HepG2 (cell line): ENCODE results near the gene ANO3.

Experiments
- CTCF ChIP-seq: sonication (generic); formaldehyde crosslinking; IDR thresholded peaks from 2 replicates; pipeline ENCODE4 v1.5.0; 2020; ENCODE audit warnings: mild to moderate bottlenecking, missing genetic modification reagents, moderate library complexity
- RFX5 ChIP-seq: IDR thresholded peaks from 2 replicates; pipeline ENCODE4 v1.6.1; 2011; ENCODE audit warnings: low read depth, low read length, improper control_type of control experiment
- SMARCC2 ChIP-seq: fragments of 450-650 bp; IDR thresholded peaks from 2 replicates; pipeline ENCODE4 v1.6.1; 2017; ENCODE audit warnings: antibody characterized with exemption, mild to moderate bottlenecking
- SOX5 ChIP-seq: IDR thresholded peaks from 2 replicates; pipeline ENCODE4 v1.6.1; 2016; ENCODE audit warnings: borderline replicate concordance
- TOE1 ChIP-seq: sonication (generic); formaldehyde crosslinking; IDR thresholded peaks from 2 replicates; pipeline ENCODE4 v1.4.0; 2020; ENCODE audit warnings: mild to moderate bottlenecking, missing genetic modification reagents
- YY1 ChIP-seq: IDR thresholded peaks from 2 replicates; pipeline ENCODE4 v1.6.1; 2011; ENCODE audit warnings: low read length, low read depth, moderate library complexity, mild to moderate bottlenecking; ENCODE audit not compliant: insufficient read depth, insufficient replicate concordance
- ZBTB26 ChIP-seq: IDR thresholded peaks from 2 replicates; pipeline ENCODE4 v1.6.1; 2016; ENCODE audit warnings: missing compliant biosample characterization, missing genetic modification reagents, borderline replicate concordance
- ZFP36L2 ChIP-seq: sonication (generic); formaldehyde crosslinking; IDR thresholded peaks from 2 replicates; pipeline ENCODE4 v1.4.0; 2020; ENCODE audit warnings: missing genetic modification reagents
- ZNF225 ChIP-seq: sonication (generic); formaldehyde crosslinking; IDR thresholded peaks from 2 replicates; pipeline ENCODE4 v1.4.0; 2020; ENCODE audit warnings: mild to moderate bottlenecking, missing genetic modification reagents
- TF ChIP-seq, protein P1 (sequence below): sonication (generic); formaldehyde crosslinking; IDR thresholded peaks from 2 replicates; pipeline ENCODE4 v1.4.0; 2020; ENCODE audit warnings: mild to moderate bottlenecking, missing genetic modification reagents
- TF ChIP-seq, protein P2 (sequence below): sonication (generic); formaldehyde crosslinking; IDR thresholded peaks from 2 replicates; pipeline ENCODE4 v1.9.0; 2021; ENCODE audit warnings: missing genetic modification reagents, borderline replicate concordance

DNA sequence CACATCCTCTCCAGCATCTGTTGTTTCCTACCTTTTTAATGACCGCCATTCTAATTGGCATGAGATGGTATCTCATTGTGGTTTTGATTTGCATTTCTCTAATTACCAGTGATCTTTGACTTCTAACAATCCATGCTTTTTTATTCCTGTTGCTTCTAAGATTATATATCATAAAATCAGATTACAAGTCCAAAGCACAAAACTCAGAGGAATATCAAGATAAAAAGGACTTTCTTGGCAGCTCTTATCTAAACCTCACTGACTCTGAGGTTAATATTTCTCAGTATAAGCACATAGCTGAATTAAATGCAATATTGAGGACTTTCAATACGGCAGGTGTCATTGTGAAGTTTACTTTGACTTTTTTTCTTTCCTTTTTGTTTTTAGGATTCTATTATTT, 378.6 kb downstream of the ANO3 start:
- no peak for TF ChIP-seq TOE1 (CRISPR knock-in tag)
- TF ChIP-seq YY1 = no peak
- TF ChIP-seq SOX5 (CRISPR knock-in tag) = no peak
- TF ChIP-seq ZFP36L2 (CRISPR knock-in tag) = no peak
- TF ChIP-seq SMARCC2 = no peak
- TF ChIP-seq, protein P1, sequence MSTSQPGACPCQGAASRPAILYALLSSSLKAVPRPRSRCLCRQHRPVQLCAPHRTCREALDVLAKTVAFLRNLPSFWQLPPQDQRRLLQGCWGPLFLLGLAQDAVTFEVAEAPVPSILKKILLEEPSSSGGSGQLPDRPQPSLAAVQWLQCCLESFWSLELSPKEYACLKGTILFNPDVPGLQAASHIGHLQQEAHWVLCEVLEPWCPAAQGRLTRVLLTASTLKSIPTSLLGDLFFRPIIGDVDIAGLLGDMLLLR (CRISPR knock-in tag) = no peak
- TF ChIP-seq, protein P2, sequence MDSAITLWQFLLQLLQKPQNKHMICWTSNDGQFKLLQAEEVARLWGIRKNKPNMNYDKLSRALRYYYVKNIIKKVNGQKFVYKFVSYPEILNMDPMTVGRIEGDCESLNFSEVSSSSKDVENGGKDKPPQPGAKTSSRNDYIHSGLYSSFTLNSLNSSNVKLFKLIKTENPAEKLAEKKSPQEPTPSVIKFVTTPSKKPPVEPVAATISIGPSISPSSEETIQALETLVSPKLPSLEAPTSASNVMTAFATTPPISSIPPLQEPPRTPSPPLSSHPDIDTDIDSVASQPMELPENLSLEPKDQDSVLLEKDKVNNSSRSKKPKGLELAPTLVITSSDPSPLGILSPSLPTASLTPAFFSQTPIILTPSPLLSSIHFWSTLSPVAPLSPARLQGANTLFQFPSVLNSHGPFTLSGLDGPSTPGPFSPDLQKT (CRISPR knock-in tag) = no peak
- TF ChIP-seq ZNF225 (CRISPR knock-in tag) = no peak
- TF ChIP-seq CTCF (CRISPR knock-in tag) = no peak
- no peak for TF ChIP-seq ZBTB26 (CRISPR knock-in tag)
- no peak for TF ChIP-seq RFX5
